A549 (cell line): Measurements from ENCODE around the gene SEMA3E. TPM values are rescaled to one million over a fixed set of nuclear protein-coding genes. Genes with fewer than 3 reads are reported as not detected.

Experiments used
- ATAC-seq, 2 experiments: fragments of 200-7000 bp in 1 of 2; fragments of >200 bp in 1 of 2; cut with Nextera tagmentation in 1 of 2; cut with Tn5 transposase in 1 of 2; 3 replicates each; pipeline versions ENCODE4 v1.8.0 to v1.9.1; 2018 to 2020; ENCODE audit warnings: mild to moderate bottlenecking in 1 of 2, moderate library complexity in 1 of 2
- CTCF ChIA-PET: fragments of 300-600 bp; sonication (Branson Sonifier 250); formaldehyde crosslinking; extraction: SDS; loops from one replicate; lab custom pipeline; 2021; ENCODE audit warnings: antibody characterized with exemption, inconsistent platforms; lab: Yijun Ruan, JAX
- POLR2A ChIA-PET: fragments of 350-600 bp; formaldehyde crosslinking; extraction: SDS; loops from one replicate; lab custom pipeline; 2021; ENCODE audit warnings: antibody characterized with exemption, inconsistent platforms; lab: Yijun Ruan, JAX
- DNase-seq, 2 experiments: peaks; one replicate each; pipeline versions ENCODE4 v3.0.0 to v3.0.0-alpha.2; 2011 to 2016; ENCODE audit warnings: low read depth in 1 of 2, low spot score in 1 of 2
- FAIRE-seq: peaks from 2 replicates; lab custom pipeline; 2011; peaks lifted over from hg19 to GRCh38; lab: Jason Lieb, UNC
- H3K27ac ChIP-seq, 2 experiments: fragments of >200 bp; sonication (Bioruptor Twin); formaldehyde crosslinking; 3 replicates each; pipeline ENCODE4 v1.5.1; 2016 to 2017
- H3K4me1 ChIP-seq: fragments of >200 bp; sonication (Bioruptor Twin); formaldehyde crosslinking; 3 replicates; pipeline ENCODE4 v1.6.1; 2016
- H3K4me2 ChIP-seq: fragments of >200 bp; sonication (Bioruptor Twin); formaldehyde crosslinking; 3 replicates; pipeline ENCODE4 v1.6.1; 2016
- H3K4me3 ChIP-seq: fragments of >200 bp; sonication (Bioruptor Twin); formaldehyde crosslinking; 3 replicates; pipeline ENCODE4 v1.5.1; 2016
- H3K9me3 ChIP-seq: fragments of >200 bp; sonication (Bioruptor Twin); formaldehyde crosslinking; 3 replicates; pipeline ENCODE4 v1.6.1; 2016
- BHLHE40 ChIP-seq: IDR thresholded peaks from 2 replicates; pipeline ENCODE4 v1.6.1; 2012; ENCODE audit warnings: low read depth, low read length, inconsistent platforms
- EHMT2 ChIP-seq: fragments of 200-600 bp; sonication (generic); IDR thresholded peaks from 2 replicates; pipeline ENCODE4 v1.6.1; 2016; ENCODE audit warnings: antibody characterized with exemption, low read depth, mild to moderate bottlenecking, moderate library complexity
- EP300 ChIP-seq, 2 experiments: fragments of >200 bp; sonication (Bioruptor Twin); formaldehyde crosslinking; IDR thresholded peaks; 2 replicates in 1 of 2; 3 replicates in 1 of 2; pipeline ENCODE4 v1.6.1; 2016 to 2017
- FOSB ChIP-seq: fragments of 250-450 bp; sonication (Bioruptor Pico); IDR thresholded peaks from 2 replicates; pipeline ENCODE4 v1.5.0; 2020; ENCODE audit warnings: mild to moderate bottlenecking, moderate library complexity
- GATA3 ChIP-seq: IDR thresholded peaks from 2 replicates; pipeline ENCODE4 v1.6.1; 2012; ENCODE audit warnings: borderline replicate concordance
- HEYL ChIP-seq: fragments of 250-450 bp; sonication (Bioruptor Pico); IDR thresholded peaks from 2 replicates; pipeline ENCODE4 v1.8.0; 2021; ENCODE audit warnings: mild to moderate bottlenecking, moderate library complexity
- HOXA7 ChIP-seq: fragments of 250-450 bp; sonication (Bioruptor Pico); IDR thresholded peaks from 2 replicates; pipeline ENCODE4 v1.5.0; 2020; ENCODE audit warnings: mild to moderate bottlenecking, moderate library complexity
- KDM1A ChIP-seq: fragments of 200-600 bp; sonication (generic); IDR thresholded peaks from 2 replicates; pipeline ENCODE4 v1.6.1; 2016; ENCODE audit warnings: low read depth, mild to moderate bottlenecking
- MAFK ChIP-seq: fragments of 450-650 bp; IDR thresholded peaks from 2 replicates; pipeline ENCODE4 v1.6.1; 2014; ENCODE audit not compliant: partially characterized antibody
- MAZ ChIP-seq: fragments of 150-350 bp; IDR thresholded peaks from 2 replicates; pipeline ENCODE4 v1.6.1; 2014; ENCODE audit warnings: antibody characterized with exemption, low read depth, low read length, borderline replicate concordance
- RARB ChIP-seq: fragments of 250-450 bp; sonication (Bioruptor Pico); IDR thresholded peaks from 2 replicates; pipeline ENCODE4 v1.8.0; 2021; ENCODE audit warnings: mild to moderate bottlenecking, moderate library complexity
- RNF2 ChIP-seq: fragments of 200-600 bp; sonication (generic); IDR thresholded peaks from 2 replicates; pipeline ENCODE4 v1.6.1; 2016; ENCODE audit warnings: low read depth, mild to moderate bottlenecking, antibody characterized with exemption, moderate library complexity, borderline replicate concordance
- SMC3 ChIP-seq: fragments of >200 bp; sonication (Bioruptor Twin); formaldehyde crosslinking; IDR thresholded peaks from 3 replicates; pipeline ENCODE4 v1.6.1; 2018; ENCODE audit warnings: inconsistent platforms
- ZNF302 ChIP-seq: fragments of 250-450 bp; sonication (Bioruptor Pico); IDR thresholded peaks from 2 replicates; pipeline ENCODE4 v1.9.0; 2021; ENCODE audit warnings: inconsistent platforms, mild to moderate bottlenecking, moderate library complexity
- WGBS: methylation state at CpG from one replicate; pipeline ENCODE4 v1.1.6; 2017; ENCODE audit errors: missing lambda C conversion rate; 5-methylcytosine and 5-hydroxymethylcytosine counted together
- polyA plus RNA-seq, 4 experiments: library from polyadenylated mRNA; depleted of rRNA in 3 of 4; stranded (reverse); fragments of >200 nt; fragmentation: RNase III in 1 of 4; extraction: RNeasy Plus Mini Kit Qiagen cat#74134 plus additional on column Dnase treatment in 1 of 4; gene quantifications; 2 replicates in 3 of 4; 3 replicates in 1 of 4; pipeline ENCODE4 v1.2.3, GENCODE V29; 2011 to 2017
- TF ChIP-seq, protein P1 (sequence below): fragments of >200 bp; sonication (Bioruptor Twin); formaldehyde crosslinking; IDR thresholded peaks from 3 replicates; pipeline ENCODE4 v1.6.1; 2016

SEMA3E gene
- polyA plus RNA-seq, 2 of the 4 experiments (the other 2 are of a cell fraction), result 1.4 to 2.3 TPM

DNA sequence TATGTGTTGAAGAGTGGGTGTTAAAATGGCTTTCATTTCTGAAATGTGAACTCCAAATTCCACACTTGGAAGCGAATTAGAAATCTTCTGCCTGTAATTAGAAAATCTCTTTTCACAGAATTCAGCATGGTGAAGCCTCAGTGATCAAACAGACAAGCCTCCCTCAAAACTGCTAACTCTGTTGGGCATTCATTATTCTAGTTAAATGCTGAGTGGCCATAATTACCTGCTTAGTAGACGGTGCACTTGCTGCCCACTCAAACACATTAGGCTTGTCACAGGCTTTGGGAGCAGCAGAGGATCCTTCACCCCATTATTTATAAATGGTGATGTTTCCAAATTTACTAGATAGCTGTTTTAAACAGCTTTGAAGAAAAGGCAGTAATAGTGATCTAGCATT lies 309.0 kb downstream of the SEMA3E start:
- H3K4me3 ChIP-seq, result no peak overlapping the region
- DNase-seq, result no peak
- FAIRE-seq, result no peak
- no peak for ATAC-seq
- H3K4me2 ChIP-seq, result no peak overlapping the region
- H3K9me3 ChIP-seq, result no peaks in the 10 kb centered on the region
- no peaks in the 10 kb centered on the region for H3K4me1 ChIP-seq
- TF ChIP-seq MAFK (peak; percentile 53), HEYL (CRISPR knock-in tag) (no peak)
- no peak overlapping the region for H3K27ac ChIP-seq
- CTCF ChIA-PET, result interaction anchor here (0.6 kb wide), 1 partner anchor 69 kb away, joined by 3 read pairs; no protein-coding TSS in a partner anchor
- POLR2A ChIA-PET, result no interaction called here
- 4% methylated on average over 2 of the region's 2 CpGs for WGBS

GRCh38 chr7:83338277-83338950 lies 310.5 kb downstream of the SEMA3E start:
- ATAC-seq (no peak), FAIRE-seq (peak; percentile 18), DNase-seq (no peak)
- H3K4me3 ChIP-seq, result no peak overlapping the region
- ChIA-PET CTCF (interaction anchor here (0.8 kb wide), 1 partner anchor 10 kb away, joined by 3 read pairs; no protein-coding TSS in a partner anchor), POLR2A (no interaction called here)
- 34% methylated on average over 4 of the region's 4 CpGs for WGBS
- H3K4me1 ChIP-seq, result no peaks in the 10 kb centered on the region
- no peak overlapping the region for H3K4me2 ChIP-seq
- no peaks in the 10 kb centered on the region for H3K9me3 ChIP-seq
- H3K27ac ChIP-seq, result no peak overlapping the region
- TF ChIP-seq EP300 (IDR thresholded peaks at IDR 0.05) (no peak), SMC3 (no peak), MAFK (no peak), KDM1A (no peak), BHLHE40 (no peak), EHMT2 (no peak)

DNA sequence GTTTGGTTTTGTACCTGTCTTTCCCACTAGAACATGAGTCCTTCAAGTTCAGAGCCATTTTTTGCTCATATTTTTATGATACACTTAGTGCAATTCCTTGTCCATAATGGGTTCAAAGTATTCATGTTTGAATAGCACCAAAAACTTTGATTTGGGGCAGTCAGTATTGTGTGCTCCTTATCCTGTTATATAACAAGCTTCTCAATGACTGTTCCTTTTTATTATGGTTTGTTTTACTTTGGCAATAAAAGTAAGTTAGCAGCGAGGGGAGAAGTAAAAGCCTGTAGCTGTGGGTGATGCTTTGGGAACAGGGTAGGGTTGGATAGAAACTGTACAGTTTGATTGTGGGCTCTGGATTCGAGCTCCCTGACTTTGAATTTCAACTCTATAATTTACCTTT lies 311.9 kb downstream of the SEMA3E start:
- Histone ChIP-seq H3K27ac (no peak overlapping the region), H3K9me3 (no peaks in the 10 kb centered on the region)
- POLR2A ChIA-PET, result no interaction called here
- 3% methylated on average over 2 of the region's 2 CpGs for WGBS
- no peak for TF ChIP-seq HOXA7 (CRISPR knock-in tag)
- TF ChIP-seq, protein P1, sequence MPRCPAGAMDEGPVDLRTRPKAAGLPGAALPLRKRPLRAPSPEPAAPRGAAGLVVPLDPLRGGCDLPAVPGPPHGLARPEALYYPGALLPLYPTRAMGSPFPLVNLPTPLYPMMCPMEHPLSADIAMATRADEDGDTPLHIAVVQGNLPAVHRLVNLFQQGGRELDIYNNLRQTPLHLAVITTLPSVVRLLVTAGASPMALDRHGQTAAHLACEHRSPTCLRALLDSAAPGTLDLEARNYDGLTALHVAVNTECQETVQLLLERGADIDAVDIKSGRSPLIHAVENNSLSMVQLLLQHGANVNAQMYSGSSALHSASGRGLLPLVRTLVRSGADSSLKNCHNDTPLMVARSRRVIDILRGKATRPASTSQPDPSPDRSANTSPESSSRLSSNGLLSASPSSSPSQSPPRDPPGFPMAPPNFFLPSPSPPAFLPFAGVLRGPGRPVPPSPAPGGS, result no peak
- TF ChIP-seq, all 56 proteins: peak for 0
- CTCF ChIA-PET, result no interaction called here
- no peak overlapping the region for H3K4me3 ChIP-seq
- DNase-seq, result no peak
- no peak for ATAC-seq
- H3K4me2 ChIP-seq, result no peak overlapping the region
- FAIRE-seq, result no peak
- no peaks in the 10 kb centered on the region for H3K4me1 ChIP-seq

- ATAC-seq, result 0 out of 6 replicates have a peak, but pooled peaks of 1 of the 2 experiments have one; percentile 39
- FAIRE-seq, result no peak
- Histone ChIP-seq H3K4me3 (no peak overlapping the region), H3K9me3 (no peaks in the 10 kb centered on the region), H3K4me2 (no peak overlapping the region), H3K27ac (no peak overlapping the region), H3K4me1 (no peaks in the 10 kb centered on the region)
- WGBS, result 16% methylated on average over 2 of the region's 2 CpGs
- no peak for TF ChIP-seq KDM1A
- TF ChIP-seq RARB, result no peak
- no peak for TF ChIP-seq ZNF302 (CRISPR knock-in tag)
- TF ChIP-seq RNF2, result no peak
- TF ChIP-seq BHLHE40, result no peak
- no peak for TF ChIP-seq FOSB (CRISPR knock-in tag)
- TF ChIP-seq SMC3, result no peak
- TF ChIP-seq MAZ, result no peak
- TF ChIP-seq GATA3, result no peak
- no peak for TF ChIP-seq MAFK
- ChIA-PET CTCF (no interaction called here), POLR2A (no interaction called here)
- DNase-seq, result no peak
Observed at GRCh38 chr7:83326223-83326622, 322.7 kb downstream of the SEMA3E start.

GRCh38 chr7:83325083-83325482 lies 323.9 kb downstream of the SEMA3E start:
- no peaks in the 10 kb centered on the region for H3K9me3 ChIP-seq
- no peak overlapping the region for H3K4me3 ChIP-seq
- DNase-seq (peak in 1 of 2 experiments; percentile 3), ATAC-seq (peak in 1 of 2 experiments; percentile 71; a peak in 4 of 6 replicates), FAIRE-seq (no peak)
- no peaks in the 10 kb centered on the region for H3K4me1 ChIP-seq
- no peak for TF ChIP-seq EHMT2
- TF ChIP-seq HEYL (CRISPR knock-in tag), result no peak
- ChIA-PET POLR2A (no interaction called here), CTCF (no interaction called here)
- H3K27ac ChIP-seq, result no peak overlapping the region
- 84% methylated on average over 4 of the region's 5 CpGs for WGBS
- no peak overlapping the region for H3K4me2 ChIP-seq
